ENCODE results near the gene EBLN1.

- TF ChIP-seq, protein P1, sequence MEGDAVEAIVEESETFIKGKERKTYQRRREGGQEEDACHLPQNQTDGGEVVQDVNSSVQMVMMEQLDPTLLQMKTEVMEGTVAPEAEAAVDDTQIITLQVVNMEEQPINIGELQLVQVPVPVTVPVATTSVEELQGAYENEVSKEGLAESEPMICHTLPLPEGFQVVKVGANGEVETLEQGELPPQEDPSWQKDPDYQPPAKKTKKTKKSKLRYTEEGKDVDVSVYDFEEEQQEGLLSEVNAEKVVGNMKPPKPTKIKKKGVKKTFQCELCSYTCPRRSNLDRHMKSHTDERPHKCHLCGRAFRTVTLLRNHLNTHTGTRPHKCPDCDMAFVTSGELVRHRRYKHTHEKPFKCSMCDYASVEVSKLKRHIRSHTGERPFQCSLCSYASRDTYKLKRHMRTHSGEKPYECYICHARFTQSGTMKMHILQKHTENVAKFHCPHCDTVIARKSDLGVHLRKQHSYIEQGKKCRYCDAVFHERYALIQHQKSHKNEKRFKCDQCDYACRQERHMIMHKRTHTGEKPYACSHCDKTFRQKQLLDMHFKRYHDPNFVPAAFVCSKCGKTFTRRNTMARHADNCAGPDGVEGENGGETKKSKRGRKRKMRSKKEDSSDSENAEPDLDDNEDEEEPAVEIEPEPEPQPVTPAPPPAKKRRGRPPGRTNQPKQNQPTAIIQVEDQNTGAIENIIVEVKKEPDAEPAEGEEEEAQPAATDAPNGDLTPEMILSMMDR (IDR thresholded peaks at IDR 0.05) = no peak
- no peak for TF ChIP-seq POLR2AphosphoS5 (IDR thresholded peaks at IDR 0.05)
These were observed 46.7 kb downstream of the EBLN1 start for GRCh38 chr10:22171131-22171530.

Measured in breast epithelium (tissue), 3 donors.